Left ventricle myocardium inferior (tissue), 1 donor: ENCODE measurements around the gene TTLL4. TPM values are rescaled to one million over a fixed set of nuclear protein-coding genes. Genes with fewer than 3 reads are reported as not detected.
"Not testable (repeated sequence)": the region's sequence is repeated elsewhere in the genome, so short reads cannot be mapped to it uniquely, and the experiment has no call there.

Experiments
- DNase-seq: peaks from one replicate; pipeline ENCODE4 v3.0.0-alpha.2; 2020
- H3K27ac ChIP-seq: fragments of 200-600 bp; replicated peaks from 2 replicates; pipeline ENCODE4 v1.8.0; 2021
- H3K27me3 ChIP-seq: fragments of 200-600 bp; 2 replicates; pipeline ENCODE4 v1.8.0; 2021; ENCODE audit warnings: low read depth
- H3K36me3 ChIP-seq: fragments of 200-600 bp; 2 replicates; pipeline ENCODE4 v1.8.0; 2021
- H3K4me1 ChIP-seq: fragments of 200-600 bp; 2 replicates; pipeline ENCODE4 v1.8.0; 2021
- H3K4me3 ChIP-seq: fragments of 200-600 bp; 2 replicates; pipeline ENCODE4 v1.8.0; 2021; ENCODE audit warnings: mild to moderate bottlenecking, moderate library complexity
- H3K9me3 ChIP-seq: fragments of 200-600 bp; replicated peaks from 2 replicates; pipeline ENCODE4 v1.8.0; 2021
- intact Hi-C: fragments of 100-400 bp; cut with micrococcal nuclease; formaldehyde crosslinking; loops from one replicate; pipeline ENCODE4 v1.11.0; 2022
- total RNA-seq: library from RNA; stranded (reverse); fragmentation: NEBNext Ultra II Directional; extraction: Animal tissue kit (Norgen Biotek cat#: 25700); gene quantifications from one replicate; pipeline ENCODE4 v1.2.1, GENCODE V29; 2021
- TF ChIP-seq, protein P1 (sequence below): fragments of 200-600 bp; IDR thresholded peaks from 2 replicates; pipeline ENCODE4 v1.8.0; 2021; ENCODE audit warnings: antibody characterized with exemption, mild to moderate bottlenecking, borderline replicate concordance
- donor health status: DM: no; HTN: yes; CAD: no; lungs with severe emphysema.

The TTLL4 gene
- total RNA-seq, 1 donor from 2014 or later = 6.2 TPM

DNA sequence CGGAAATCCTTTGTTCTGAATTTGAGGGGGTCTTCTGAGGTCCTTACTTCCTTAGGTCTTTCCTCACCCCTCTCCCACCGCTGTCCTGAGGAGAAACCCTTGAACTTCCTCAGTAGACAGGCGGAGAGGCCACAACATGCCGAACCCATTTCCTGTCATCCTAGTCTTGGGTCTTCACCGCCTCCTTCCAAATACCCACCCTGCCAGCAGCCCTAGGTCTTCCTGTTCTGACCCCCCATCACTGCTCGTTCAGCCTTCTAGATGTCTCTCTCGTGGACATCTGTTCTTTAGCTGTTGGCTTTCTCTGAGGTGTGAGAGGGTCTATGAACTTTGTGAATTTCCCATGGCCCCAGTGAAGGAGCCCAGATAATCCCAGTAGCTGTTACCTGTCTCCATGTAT, 44.1 kb downstream of the TTLL4 start:
- Histone ChIP-seq H3K36me3 (peaks cover 60% of the 10 kb centered on the region), H3K4me1 (no peaks in the 10 kb centered on the region), H3K27me3 (no peaks in the 10 kb centered on the region), H3K27ac (no peak overlapping the region), H3K4me3 (no peak overlapping the region), H3K9me3 (no peaks in the 10 kb centered on the region)
- DNase-seq = no peak
- TF ChIP-seq, protein P1, sequence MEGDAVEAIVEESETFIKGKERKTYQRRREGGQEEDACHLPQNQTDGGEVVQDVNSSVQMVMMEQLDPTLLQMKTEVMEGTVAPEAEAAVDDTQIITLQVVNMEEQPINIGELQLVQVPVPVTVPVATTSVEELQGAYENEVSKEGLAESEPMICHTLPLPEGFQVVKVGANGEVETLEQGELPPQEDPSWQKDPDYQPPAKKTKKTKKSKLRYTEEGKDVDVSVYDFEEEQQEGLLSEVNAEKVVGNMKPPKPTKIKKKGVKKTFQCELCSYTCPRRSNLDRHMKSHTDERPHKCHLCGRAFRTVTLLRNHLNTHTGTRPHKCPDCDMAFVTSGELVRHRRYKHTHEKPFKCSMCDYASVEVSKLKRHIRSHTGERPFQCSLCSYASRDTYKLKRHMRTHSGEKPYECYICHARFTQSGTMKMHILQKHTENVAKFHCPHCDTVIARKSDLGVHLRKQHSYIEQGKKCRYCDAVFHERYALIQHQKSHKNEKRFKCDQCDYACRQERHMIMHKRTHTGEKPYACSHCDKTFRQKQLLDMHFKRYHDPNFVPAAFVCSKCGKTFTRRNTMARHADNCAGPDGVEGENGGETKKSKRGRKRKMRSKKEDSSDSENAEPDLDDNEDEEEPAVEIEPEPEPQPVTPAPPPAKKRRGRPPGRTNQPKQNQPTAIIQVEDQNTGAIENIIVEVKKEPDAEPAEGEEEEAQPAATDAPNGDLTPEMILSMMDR = no peak
- intact Hi-C loops = no loop called here

DNA sequence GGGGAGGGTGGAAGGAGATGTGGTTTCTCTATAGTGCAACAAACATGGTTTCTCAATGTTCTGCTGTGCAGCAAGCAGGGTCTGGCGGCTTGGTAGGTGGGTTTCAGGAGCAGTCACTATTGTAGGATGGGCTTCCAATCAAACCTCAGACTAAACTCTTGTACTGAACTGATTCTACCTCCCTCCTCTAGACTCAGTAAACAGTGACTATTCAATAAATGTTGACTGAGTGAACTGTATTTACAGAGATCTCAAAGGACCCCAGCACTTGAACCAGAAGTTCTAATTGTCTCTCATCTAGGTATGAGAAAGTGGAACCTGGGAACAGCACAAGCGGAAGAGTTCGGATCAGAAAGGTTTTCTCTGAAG, 44.5 kb downstream of the TTLL4 start:
- Histone ChIP-seq H3K27me3 (no peaks in the 10 kb centered on the region), H3K9me3 (no peaks in the 10 kb centered on the region), H3K4me3 (no peak overlapping the region), H3K4me1 (no peaks in the 10 kb centered on the region), H3K36me3 (peaks cover 56% of the 10 kb centered on the region), H3K27ac (no peak overlapping the region)
- intact Hi-C loops = no loop called here
- TF ChIP-seq, protein P1 = no peak
- no peak for DNase-seq

DNA sequence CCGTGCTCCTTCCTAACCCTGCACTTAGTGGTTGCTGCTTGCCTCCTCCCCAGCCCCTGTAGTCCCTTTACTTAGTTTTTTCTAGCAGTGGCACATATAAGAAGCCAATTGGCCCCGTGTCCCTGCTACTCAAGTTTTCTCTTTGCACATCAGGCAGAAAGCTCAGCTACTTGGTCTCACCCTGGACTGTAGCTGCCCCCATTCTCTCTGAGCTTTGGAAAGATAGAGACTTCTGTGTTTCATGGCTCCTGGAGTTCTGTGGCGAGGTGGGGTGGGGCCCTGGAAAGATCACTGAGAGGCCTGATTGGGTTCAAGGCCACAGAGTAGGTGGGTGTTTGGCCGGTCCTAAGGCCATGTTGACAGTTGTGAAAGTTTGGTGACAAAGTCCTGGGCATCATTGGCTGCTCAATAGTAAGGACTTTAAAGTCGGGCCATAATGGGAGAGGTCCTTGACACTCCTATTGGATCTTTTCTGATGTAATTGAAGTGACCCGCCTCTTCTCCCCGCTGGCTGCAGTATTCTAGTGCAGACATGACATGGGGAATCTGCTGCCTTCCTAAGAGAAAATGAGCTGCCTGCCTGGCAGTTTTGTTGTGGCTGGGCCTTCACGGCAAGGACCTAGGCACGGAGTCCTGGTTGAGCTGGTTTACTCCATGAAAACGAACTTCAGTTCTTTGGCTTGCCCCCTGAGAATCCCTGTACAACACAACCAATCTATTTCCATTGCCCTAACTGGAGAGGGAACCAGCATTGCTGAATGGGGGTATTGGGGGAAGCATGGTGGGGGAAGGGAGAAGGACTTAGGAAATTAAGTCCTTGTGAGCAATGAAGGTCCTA, 45.2 kb downstream of the TTLL4 start:
- intact Hi-C loops = no loop called here
- H3K9me3 ChIP-seq = no peaks in the 10 kb centered on the region
- H3K27me3 ChIP-seq = no peaks in the 10 kb centered on the region
- peaks cover 50% of the 10 kb centered on the region for H3K36me3 ChIP-seq
- TF ChIP-seq, protein P1 = no peak
- H3K4me3 ChIP-seq = no peak overlapping the region
- H3K27ac ChIP-seq = no peak overlapping the region
- H3K4me1 ChIP-seq = no peaks in the 10 kb centered on the region
- no peak for DNase-seq

DNA sequence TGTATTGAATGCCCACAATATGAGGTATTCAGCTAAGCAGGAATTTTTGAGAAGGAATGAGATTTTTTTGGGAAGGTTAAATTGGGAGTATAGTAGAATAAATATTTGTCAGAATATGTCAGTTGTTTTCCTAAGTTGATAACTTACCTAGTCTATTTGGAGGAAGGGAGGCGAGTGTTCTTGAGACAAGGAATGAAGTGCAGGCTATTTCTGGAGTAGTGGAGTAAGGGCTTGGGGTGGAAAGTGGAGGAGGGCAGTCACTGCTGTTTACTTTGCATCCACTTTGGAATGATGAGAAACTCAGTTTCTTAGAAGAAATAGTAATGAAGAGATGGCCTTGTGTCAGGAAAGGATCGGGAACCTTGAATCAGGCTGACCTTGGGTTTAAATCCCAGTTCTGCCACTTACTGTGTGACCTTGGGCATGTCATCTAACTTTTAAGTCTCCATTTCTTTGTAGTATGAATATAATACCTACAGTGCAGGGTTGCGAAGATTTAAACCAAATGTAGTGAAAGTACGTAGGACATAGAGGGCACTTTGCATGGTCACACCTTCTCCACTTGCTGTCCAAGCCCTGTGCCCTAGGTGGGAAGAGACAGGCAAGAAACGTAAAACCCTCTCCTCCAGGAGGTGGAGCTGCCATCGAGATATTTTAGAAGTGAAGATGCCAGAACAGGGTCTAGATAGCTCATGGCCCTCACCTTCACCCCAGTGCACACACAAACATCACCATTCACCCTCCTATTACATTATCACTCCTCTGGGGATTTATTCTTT, 46.2 kb downstream of the TTLL4 start:
- no peak for DNase-seq
- Histone ChIP-seq H3K4me3 (no peak overlapping the region), H3K27me3 (no peaks in the 10 kb centered on the region), H3K4me1 (no peaks in the 10 kb centered on the region), H3K36me3 (peaks cover 40% of the 10 kb centered on the region), H3K9me3 (no peaks in the 10 kb centered on the region), H3K27ac (no peak overlapping the region)
- TF ChIP-seq, protein P1 = no peak
- intact Hi-C loops = no loop called here

DNA sequence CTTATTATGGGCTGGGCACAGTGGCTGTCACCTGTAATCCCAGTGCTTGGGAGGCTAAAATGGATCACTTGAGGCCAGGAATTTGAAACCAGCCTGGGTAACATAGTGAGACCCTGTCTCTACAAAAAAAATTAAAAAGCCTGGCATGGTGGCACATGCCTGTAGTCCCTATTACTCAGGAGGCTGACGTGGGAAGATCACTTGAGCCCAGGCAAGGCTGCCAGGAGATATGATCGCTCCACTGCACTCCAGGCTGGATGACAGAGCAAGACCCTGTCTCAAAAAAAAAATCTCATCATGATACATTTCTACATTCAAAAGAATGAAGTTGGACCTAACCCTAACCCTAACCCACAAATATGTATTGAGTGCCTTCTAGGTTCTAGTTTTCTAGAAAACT, 51.2 kb downstream of the TTLL4 start:
- DNase-seq = no peak
- Histone ChIP-seq H3K4me3 (no peak overlapping the region), H3K27me3 (no peaks in the 10 kb centered on the region), H3K27ac (no peak overlapping the region), H3K36me3 (no peaks in the 10 kb centered on the region), H3K9me3 (no peaks in the 10 kb centered on the region), H3K4me1 (no peaks in the 10 kb centered on the region)
- intact Hi-C loops = no loop called here
- TF ChIP-seq, protein P1 = no peak

DNA sequence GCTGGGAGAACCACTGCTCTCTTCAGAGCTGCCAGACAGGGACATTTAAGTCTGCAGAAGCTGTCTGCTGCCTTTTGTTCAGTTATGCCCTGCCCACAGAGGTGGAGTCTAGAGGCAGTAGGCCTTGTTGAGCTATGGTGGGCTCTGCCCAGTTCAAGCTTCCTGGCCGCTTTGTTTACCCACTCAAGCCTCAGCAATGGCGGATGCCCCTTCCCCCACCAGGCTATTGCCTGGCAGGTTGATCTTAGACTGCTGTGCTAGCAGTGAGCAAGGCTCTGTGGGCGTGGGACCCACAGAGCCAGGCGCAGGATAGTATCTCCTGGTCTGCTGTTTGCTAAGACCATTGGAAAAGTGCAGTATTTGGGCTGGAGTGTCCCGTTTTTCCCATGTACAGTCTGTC, 62.1 kb downstream of the TTLL4 start:
- intact Hi-C loops, DNase-seq, H3K36me3 ChIP-seq, H3K4me1 ChIP-seq, H3K27ac ChIP-seq, H3K27me3 ChIP-seq, H3K4me3 ChIP-seq: not testable (repeated sequence)
- H3K9me3 ChIP-seq = peaks cover 12% of the 10 kb centered on the region
